Liver (tissue), 3 donors: ENCODE data around the gene SAPCD2.

Experiments used
- EGR1 ChIP-seq, 2 donors: IDR thresholded peaks; 2 replicates each; pipeline ENCODE4 v1.6.1; 2016 to 2018; ENCODE audit warnings: antibody characterized with exemption in 2 of 2, low read depth in 2 of 2
- FOXA1 ChIP-seq: IDR thresholded peaks from 2 replicates; pipeline ENCODE4 v1.6.1; 2016; ENCODE audit warnings: antibody characterized with exemption
- GABPA ChIP-seq, 2 donors: IDR thresholded peaks in 1 of 2; conservative IDR thresholded peaks in 1 of 2; 2 replicates each; pipeline ENCODE4 v1.6.1; 2016; ENCODE audit warnings: antibody characterized with exemption in 2 of 2, mild to moderate bottlenecking in 1 of 2, moderate library complexity in 1 of 2
- JUND ChIP-seq, 2 donors: IDR thresholded peaks; 2 replicates each; pipeline ENCODE4 v1.6.1; 2016; ENCODE audit warnings: antibody characterized with exemption in 2 of 2
- NR2F2 ChIP-seq: IDR thresholded peaks from 2 replicates; pipeline ENCODE4 v1.6.1; 2016; ENCODE audit warnings: antibody characterized with exemption
- RAD21 ChIP-seq, 2 donors: IDR thresholded peaks; 2 replicates each; pipeline ENCODE4 v1.6.1; 2016; ENCODE audit warnings: antibody characterized with exemption in 2 of 2, mild to moderate bottlenecking in 2 of 2
- RXRA ChIP-seq, 2 donors: IDR thresholded peaks; 2 replicates each; pipeline ENCODE4 v1.6.1; 2017 to 2018; ENCODE audit warnings: antibody characterized with exemption in 2 of 2, mild to moderate bottlenecking in 1 of 2
- TAF1 ChIP-seq: conservative IDR thresholded peaks from 2 replicates; pipeline ENCODE4 v1.6.1; 2016; ENCODE audit warnings: antibody characterized with exemption, mild to moderate bottlenecking
- YY1 ChIP-seq: IDR thresholded peaks from 2 replicates; pipeline ENCODE4 v1.6.1; 2016; ENCODE audit warnings: antibody characterized with exemption, mild to moderate bottlenecking
- TF ChIP-seq, protein P1 (sequence below): fragments of 150-350 bp; IDR thresholded peaks from 2 replicates; pipeline ENCODE4 v1.5.1; 2017; ENCODE audit warnings: improper control_type of control experiment, low read depth, low read length; ENCODE audit not compliant: missing input control
- TF ChIP-seq, protein P2 (sequence below): IDR thresholded peaks from 2 replicates; pipeline ENCODE4 v1.6.1; 2016; ENCODE audit warnings: antibody characterized with exemption
- TF ChIP-seq, protein P3 (sequence below): IDR thresholded peaks from 2 replicates; pipeline ENCODE4 v1.6.1; 2016; ENCODE audit warnings: antibody characterized with exemption
- TF ChIP-seq, protein P4 (sequence below): IDR thresholded peaks from 2 replicates; pipeline ENCODE4 v1.6.1; 2016; ENCODE audit warnings: antibody characterized with exemption
- donor health status: healthy.
- donor health status: healthy.

DNA sequence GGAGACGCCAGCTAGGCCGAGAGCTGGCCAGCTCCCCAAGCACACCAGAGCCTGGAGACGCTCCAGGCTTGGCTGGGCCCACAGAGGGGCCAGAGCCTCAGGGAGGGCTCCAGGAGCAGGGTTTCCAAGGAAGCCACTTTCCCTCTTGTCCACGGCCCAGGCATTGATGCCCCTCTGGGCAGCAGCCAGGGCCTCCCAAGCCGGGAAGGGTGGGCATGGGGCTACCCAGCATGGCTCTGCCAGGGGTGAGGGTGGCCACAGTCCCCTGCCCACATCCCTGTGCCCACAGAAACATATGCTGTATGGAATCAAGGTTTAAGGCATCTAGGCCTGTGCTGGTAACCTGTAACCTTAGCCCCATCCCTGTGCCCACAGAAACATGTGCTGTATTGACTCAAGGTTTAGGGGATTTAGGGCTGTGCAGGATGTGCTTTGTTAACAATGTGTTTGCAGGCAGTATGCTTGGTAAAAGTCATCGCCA lies 45.7 kb upstream of the SAPCD2 start:
- TF ChIP-seq, protein P1, sequence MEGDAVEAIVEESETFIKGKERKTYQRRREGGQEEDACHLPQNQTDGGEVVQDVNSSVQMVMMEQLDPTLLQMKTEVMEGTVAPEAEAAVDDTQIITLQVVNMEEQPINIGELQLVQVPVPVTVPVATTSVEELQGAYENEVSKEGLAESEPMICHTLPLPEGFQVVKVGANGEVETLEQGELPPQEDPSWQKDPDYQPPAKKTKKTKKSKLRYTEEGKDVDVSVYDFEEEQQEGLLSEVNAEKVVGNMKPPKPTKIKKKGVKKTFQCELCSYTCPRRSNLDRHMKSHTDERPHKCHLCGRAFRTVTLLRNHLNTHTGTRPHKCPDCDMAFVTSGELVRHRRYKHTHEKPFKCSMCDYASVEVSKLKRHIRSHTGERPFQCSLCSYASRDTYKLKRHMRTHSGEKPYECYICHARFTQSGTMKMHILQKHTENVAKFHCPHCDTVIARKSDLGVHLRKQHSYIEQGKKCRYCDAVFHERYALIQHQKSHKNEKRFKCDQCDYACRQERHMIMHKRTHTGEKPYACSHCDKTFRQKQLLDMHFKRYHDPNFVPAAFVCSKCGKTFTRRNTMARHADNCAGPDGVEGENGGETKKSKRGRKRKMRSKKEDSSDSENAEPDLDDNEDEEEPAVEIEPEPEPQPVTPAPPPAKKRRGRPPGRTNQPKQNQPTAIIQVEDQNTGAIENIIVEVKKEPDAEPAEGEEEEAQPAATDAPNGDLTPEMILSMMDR = no peak
- TF ChIP-seq, protein P2, sequence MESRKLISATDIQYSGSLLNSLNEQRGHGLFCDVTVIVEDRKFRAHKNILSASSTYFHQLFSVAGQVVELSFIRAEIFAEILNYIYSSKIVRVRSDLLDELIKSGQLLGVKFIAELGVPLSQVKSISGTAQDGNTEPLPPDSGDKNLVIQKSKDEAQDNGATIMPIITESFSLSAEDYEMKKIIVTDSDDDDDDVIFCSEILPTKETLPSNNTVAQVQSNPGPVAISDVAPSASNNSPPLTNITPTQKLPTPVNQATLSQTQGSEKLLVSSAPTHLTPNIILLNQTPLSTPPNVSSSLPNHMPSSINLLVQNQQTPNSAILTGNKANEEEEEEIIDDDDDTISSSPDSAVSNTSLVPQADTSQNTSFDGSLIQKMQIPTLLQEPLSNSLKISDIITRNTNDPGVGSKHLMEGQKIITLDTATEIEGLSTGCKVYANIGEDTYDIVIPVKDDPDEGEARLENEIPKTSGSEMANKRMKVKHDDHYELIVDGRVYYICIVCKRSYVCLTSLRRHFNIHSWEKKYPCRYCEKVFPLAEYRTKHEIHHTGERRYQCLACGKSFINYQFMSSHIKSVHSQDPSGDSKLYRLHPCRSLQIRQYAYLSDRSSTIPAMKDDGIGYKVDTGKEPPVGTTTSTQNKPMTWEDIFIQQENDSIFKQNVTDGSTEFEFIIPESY = no peak
- TF ChIP-seq RAD21 (IDR thresholded peaks at IDR 0.05) (no peak), TAF1 (no peak), FOXA1 (no peak), YY1 (no peak), EGR1 (IDR thresholded peaks at IDR 0.05; ENCODE audit: low read depth in 2 of 2) (no peak), NR2F2 (no peak), JUND (IDR thresholded peaks at IDR 0.05) (no peak), RXRA (IDR thresholded peaks at IDR 0.05) (no peak), GABPA (IDR thresholded peaks at IDR 0.05 in 1 of 2, conservative IDR thresholded peaks at IDR 0.05 in 1 of 2) (no peak)
- TF ChIP-seq, protein P3, sequence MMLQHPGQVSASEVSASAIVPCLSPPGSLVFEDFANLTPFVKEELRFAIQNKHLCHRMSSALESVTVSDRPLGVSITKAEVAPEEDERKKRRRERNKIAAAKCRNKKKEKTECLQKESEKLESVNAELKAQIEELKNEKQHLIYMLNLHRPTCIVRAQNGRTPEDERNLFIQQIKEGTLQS = no peak
- TF ChIP-seq, protein P4, sequence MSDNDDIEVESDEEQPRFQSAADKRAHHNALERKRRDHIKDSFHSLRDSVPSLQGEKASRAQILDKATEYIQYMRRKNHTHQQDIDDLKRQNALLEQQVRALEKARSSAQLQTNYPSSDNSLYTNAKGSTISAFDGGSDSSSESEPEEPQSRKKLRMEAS = no peak
